HUES6 (cell line): Measurements from ENCODE around the gene SHISAL1.

Experiments
- H3K27ac ChIP-seq: 2 replicates; pipeline ENCODE4 v1.7.0; 2013; ENCODE audit warnings: low read depth, mild to moderate bottlenecking, low read length, inconsistent platforms
- H3K27me3 ChIP-seq: 2 replicates; pipeline ENCODE4 v1.6.1; 2013; ENCODE audit warnings: low read length; ENCODE audit not compliant: control insufficient read depth, insufficient read depth
- H3K36me3 ChIP-seq: 2 replicates; pipeline ENCODE4 v1.6.1; 2013; ENCODE audit warnings: low read length; ENCODE audit not compliant: control insufficient read depth, insufficient read depth
- H3K4me1 ChIP-seq: 2 replicates; pipeline ENCODE4 v1.6.1; 2013; ENCODE audit warnings: low read length; ENCODE audit not compliant: control insufficient read depth, insufficient read depth
- H3K4me3 ChIP-seq: 2 replicates; pipeline ENCODE4 v1.5.1; 2013; ENCODE audit warnings: low read depth, low read length
- H3K9ac ChIP-seq: one replicate; pipeline ENCODE4 v1.6.1; 2013; ENCODE audit warnings: mild to moderate bottlenecking, low read length
- H3K9me3 ChIP-seq: 2 replicates; pipeline ENCODE4 v1.6.1; 2013; ENCODE audit warnings: low read depth, low read length; ENCODE audit not compliant: control insufficient read depth, insufficient read depth

SHISAL1 gene

GRCh38 chr22:44211946-44212930 is 100.5 kb downstream of the SHISAL1 start:
- Histone ChIP-seq H3K27me3 (no peaks in the 10 kb centered on the region), H3K4me3 (no peak overlapping the region), H3K36me3 (no peaks in the 10 kb centered on the region), H3K27ac (no peak overlapping the region), H3K9ac (no peak overlapping the region), H3K9me3 (peaks cover 8% of the 10 kb centered on the region; the same call in 1 of the 2 replicates), H3K4me1 (no peaks in the 10 kb centered on the region)

- Histone ChIP-seq H3K9ac (no peak overlapping the region), H3K36me3 (no peaks in the 10 kb centered on the region), H3K4me3 (no peak overlapping the region), H3K27me3 (no peaks in the 10 kb centered on the region), H3K4me1 (no peaks in the 10 kb centered on the region), H3K27ac (no peak overlapping the region), H3K9me3 (peaks cover 8% of the 10 kb centered on the region; the same call in 1 of the 2 replicates)
These were observed 101.3 kb downstream of the SHISAL1 start for GRCh38 chr22:44211256-44211945.

- H3K9ac ChIP-seq, result no peak overlapping the region
- H3K27me3 ChIP-seq, result no peaks in the 10 kb centered on the region
These were observed 102.0 kb downstream of the SHISAL1 start for GRCh38 chr22:44210722-44211121.

GRCh38 chr22:44209343-44209742 is 103.4 kb downstream of the SHISAL1 start:
- no peaks in the 10 kb centered on the region for H3K36me3 ChIP-seq
- H3K4me3 ChIP-seq, result no peak overlapping the region
- H3K9me3 ChIP-seq, result peaks cover 4% of the 10 kb centered on the region; the same call in 1 of the 2 replicates
- no peak overlapping the region for H3K9ac ChIP-seq
- no peaks in the 10 kb centered on the region for H3K4me1 ChIP-seq
- H3K27me3 ChIP-seq, result no peaks in the 10 kb centered on the region
- H3K27ac ChIP-seq, result no peak overlapping the region

More at GRCh38 chr22:44210722-44211121, 102.0 kb downstream of the SHISAL1 start:
- no peak overlapping the region for H3K27ac ChIP-seq
- H3K4me3 ChIP-seq, result no peak overlapping the region
- H3K9me3 ChIP-seq, result peaks cover 8% of the 10 kb centered on the region; the same call in 1 of the 2 replicates
- H3K4me1 ChIP-seq, result no peaks in the 10 kb centered on the region
- no peaks in the 10 kb centered on the region for H3K36me3 ChIP-seq

GRCh38 chr22:44207981-44208317 is 104.8 kb downstream of the SHISAL1 start:
- Histone ChIP-seq H3K9me3 (peaks cover 4% of the 10 kb centered on the region; the same call in 1 of the 2 replicates), H3K4me1 (no peaks in the 10 kb centered on the region), H3K36me3 (no peaks in the 10 kb centered on the region), H3K4me3 (no peak overlapping the region), H3K9ac (no peak overlapping the region), H3K27me3 (no peaks in the 10 kb centered on the region), H3K27ac (no peak overlapping the region)

- H3K27ac ChIP-seq, result no peak overlapping the region
- no peaks in the 10 kb centered on the region for H3K27me3 ChIP-seq
- no peaks in the 10 kb centered on the region; the same call in 1 of the 2 replicates for H3K4me1 ChIP-seq
- no peaks in the 10 kb centered on the region for H3K36me3 ChIP-seq
- H3K4me3 ChIP-seq, result no peak overlapping the region
- H3K9ac ChIP-seq, result no peak overlapping the region
- H3K9me3 ChIP-seq, result peaks cover 4% of the 10 kb centered on the region; the same call in 1 of the 2 replicates
These were observed 105.4 kb downstream of the SHISAL1 start for GRCh38 chr22:44207173-44207980.

GRCh38 chr22:44206696-44207095 is 106.1 kb downstream of the SHISAL1 start:
- no peak overlapping the region for H3K4me3 ChIP-seq
- H3K9me3 ChIP-seq, result peaks cover 4% of the 10 kb centered on the region; the same call in 1 of the 2 replicates
- no peaks in the 10 kb centered on the region for H3K36me3 ChIP-seq
- H3K4me1 ChIP-seq, result no peaks in the 10 kb centered on the region; the same call in 1 of the 2 replicates
- no peak overlapping the region for H3K27ac ChIP-seq
- no peak overlapping the region for H3K9ac ChIP-seq
- H3K27me3 ChIP-seq, result no peaks in the 10 kb centered on the region

GRCh38 chr22:44206330-44206645 is 106.5 kb downstream of the SHISAL1 start:
- H3K27ac ChIP-seq, result no peak overlapping the region
- H3K36me3 ChIP-seq, result no peaks in the 10 kb centered on the region
- H3K9ac ChIP-seq, result no peak overlapping the region
- H3K4me3 ChIP-seq, result no peak overlapping the region
- H3K4me1 ChIP-seq, result no peaks in the 10 kb centered on the region; the same call in 1 of the 2 replicates
- H3K9me3 ChIP-seq, result peaks cover 4% of the 10 kb centered on the region; the same call in 1 of the 2 replicates
- no peaks in the 10 kb centered on the region for H3K27me3 ChIP-seq

GRCh38 chr22:44205516-44206329 is 107.0 kb downstream of the SHISAL1 start:
- Histone ChIP-seq H3K27ac (no peak overlapping the region), H3K27me3 (no peaks in the 10 kb centered on the region), H3K9me3 (peaks cover 4% of the 10 kb centered on the region; the same call in 1 of the 2 replicates), H3K36me3 (no peaks in the 10 kb centered on the region), H3K9ac (no peak overlapping the region), H3K4me3 (no peak overlapping the region), H3K4me1 (no peaks in the 10 kb centered on the region; the same call in 1 of the 2 replicates)
